Activated naive CD4-positive, alpha-beta T cell treated with anti-CD3 and anti-CD28 coated beads, Interleukin-2, amount 50 U/mL, for 24 hours (primary cell): ENCODE data around the gene MAPKAP1.

Experiments
- H3K27ac Mint-ChIP-seq: one replicate; pipeline ENCODE4 v1.8.0; 2021; ENCODE audit warnings: mild to moderate bottlenecking, mixed read lengths
- H3K27me3 Mint-ChIP-seq: one replicate; pipeline ENCODE4 v1.8.0; 2021; ENCODE audit warnings: mixed read lengths
- H3K36me3 Mint-ChIP-seq: one replicate; pipeline ENCODE4 v1.8.0; 2021; ENCODE audit warnings: mixed read lengths
- H3K4me1 Mint-ChIP-seq: one replicate; pipeline ENCODE4 v1.8.0; 2021; ENCODE audit warnings: mixed read lengths
- H3K4me3 Mint-ChIP-seq: one replicate; pipeline ENCODE4 v1.8.0; 2021; ENCODE audit warnings: mild to moderate bottlenecking, mixed read lengths
- H3K9me3 Mint-ChIP-seq: one replicate; pipeline ENCODE4 v1.8.0; 2021; ENCODE audit warnings: mixed read lengths

MAPKAP1 gene

DNA sequence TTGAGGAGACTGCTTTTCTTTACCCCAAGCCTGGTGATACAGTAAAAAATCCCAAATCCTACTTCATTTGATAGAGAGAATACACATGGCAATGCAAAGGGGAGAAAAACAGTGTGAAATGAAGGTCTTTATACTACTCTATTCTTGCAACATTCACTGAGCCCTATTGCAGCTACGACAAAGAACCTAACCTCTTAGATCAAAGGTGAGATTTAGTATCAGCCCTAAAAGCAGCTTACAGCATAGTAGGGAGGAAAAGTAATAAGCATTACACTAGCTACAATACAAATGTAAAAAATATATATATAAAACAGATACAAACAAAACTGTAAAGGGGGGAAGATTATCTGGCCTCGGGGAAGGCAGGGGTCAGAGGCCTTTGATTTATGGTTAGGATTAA is 147.1 kb downstream of the MAPKAP1 start:
- Mint-ChIP-seq H3K36me3 (peaks cover 6% of the 10 kb centered on the region), H3K4me3 (no peak overlapping the region), H3K9me3 (no peaks in the 10 kb centered on the region), H3K4me1 (peaks cover 19% of the 10 kb centered on the region), H3K27me3 (no peaks in the 10 kb centered on the region), H3K27ac (peak overlapping the region; percentile 66)

DNA sequence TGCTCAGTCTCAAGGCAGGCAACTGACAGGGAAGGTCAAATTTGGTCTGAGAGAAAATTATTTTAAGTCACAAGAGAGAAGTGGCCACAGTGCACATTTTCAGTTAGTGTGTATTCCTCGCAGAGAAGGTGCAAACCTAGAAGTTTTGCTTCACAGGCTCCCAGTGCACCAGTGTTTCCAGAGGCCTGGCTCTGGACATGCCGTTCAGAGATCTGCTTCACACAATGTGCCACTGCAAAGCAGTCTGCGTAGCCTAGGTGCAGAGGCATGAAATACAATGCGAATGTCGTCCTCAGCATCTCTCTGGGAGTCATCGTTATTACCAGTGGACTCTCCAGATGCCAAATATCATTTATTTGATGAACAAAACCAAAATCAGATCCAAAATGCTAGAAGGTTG is 147.8 kb downstream of the MAPKAP1 start:
- Mint-ChIP-seq H3K4me3 (no peak overlapping the region), H3K4me1 (peaks cover 13% of the 10 kb centered on the region), H3K36me3 (peaks cover 6% of the 10 kb centered on the region), H3K27ac (no peak overlapping the region), H3K9me3 (no peaks in the 10 kb centered on the region), H3K27me3 (no peaks in the 10 kb centered on the region)

DNA sequence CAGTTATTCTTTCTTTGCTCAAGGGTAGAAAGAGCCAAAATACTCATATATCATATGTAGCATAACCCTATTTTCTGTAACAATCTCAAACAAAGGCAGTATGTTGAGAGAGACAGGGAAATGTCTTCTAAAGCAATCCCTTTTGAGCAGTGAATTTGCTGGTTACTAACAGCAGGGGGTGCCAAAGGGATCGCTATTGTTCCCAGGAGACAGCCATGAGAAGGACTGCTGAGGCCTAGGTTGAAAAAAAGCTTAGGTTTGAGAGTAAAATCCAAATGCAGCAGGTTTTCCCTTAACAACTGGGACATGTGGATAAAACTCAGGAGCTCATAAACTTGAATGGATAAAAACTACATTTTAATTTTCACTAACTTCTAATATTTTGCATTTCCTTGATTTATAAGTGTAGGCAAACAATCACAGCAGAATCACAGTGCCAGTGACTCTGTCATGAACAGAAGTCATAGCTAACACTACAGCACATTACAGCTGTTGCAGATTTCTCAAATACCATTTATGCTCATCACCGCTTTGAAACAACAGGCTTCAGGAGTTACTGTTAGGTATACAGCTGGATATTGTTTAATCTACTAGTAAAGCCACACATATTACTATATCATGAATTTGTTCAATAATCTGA is 148.4 kb downstream of the MAPKAP1 start:
- Mint-ChIP-seq H3K4me3 (no peak overlapping the region), H3K27me3 (no peaks in the 10 kb centered on the region), H3K36me3 (peaks cover 6% of the 10 kb centered on the region), H3K9me3 (no peaks in the 10 kb centered on the region), H3K27ac (no peak overlapping the region), H3K4me1 (peaks cover 13% of the 10 kb centered on the region)

DNA sequence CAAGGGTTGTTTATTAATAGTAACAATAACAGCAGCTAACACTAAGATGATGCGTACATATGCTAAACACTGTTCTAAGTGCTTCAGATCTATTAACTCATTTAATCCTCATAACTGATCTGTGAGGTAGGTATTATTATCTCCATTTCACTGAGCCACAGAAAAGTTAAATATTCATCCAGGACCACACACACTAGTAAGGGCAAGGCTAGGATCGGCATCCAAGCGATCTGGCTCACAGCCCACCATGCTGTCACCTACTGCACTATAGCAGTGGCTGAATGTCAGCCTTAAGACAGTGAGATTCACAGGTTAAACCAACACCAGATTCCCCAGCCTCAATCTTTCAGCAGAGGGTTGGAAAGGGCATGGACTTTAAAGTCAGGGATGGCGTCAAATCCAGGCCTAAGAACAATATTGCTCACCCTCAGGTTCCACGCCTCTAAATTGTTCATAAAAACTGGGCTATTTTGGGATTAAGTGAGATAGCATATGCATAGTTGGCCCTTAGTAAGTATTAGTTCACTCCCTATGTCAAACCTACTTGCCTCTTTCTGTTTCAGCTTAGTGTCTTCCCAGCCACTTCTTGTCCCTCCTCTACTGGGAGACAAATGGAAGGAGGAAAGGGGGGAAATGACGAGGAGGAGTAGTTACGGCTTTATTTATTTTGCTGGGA is 150.8 kb downstream of the MAPKAP1 start:
- Mint-ChIP-seq H3K4me3 (no peak overlapping the region), H3K9me3 (no peaks in the 10 kb centered on the region), H3K27me3 (no peaks in the 10 kb centered on the region), H3K27ac (no peak overlapping the region), H3K4me1 (peaks cover under 1% of the 10 kb centered on the region), H3K36me3 (peaks cover 6% of the 10 kb centered on the region)

DNA sequence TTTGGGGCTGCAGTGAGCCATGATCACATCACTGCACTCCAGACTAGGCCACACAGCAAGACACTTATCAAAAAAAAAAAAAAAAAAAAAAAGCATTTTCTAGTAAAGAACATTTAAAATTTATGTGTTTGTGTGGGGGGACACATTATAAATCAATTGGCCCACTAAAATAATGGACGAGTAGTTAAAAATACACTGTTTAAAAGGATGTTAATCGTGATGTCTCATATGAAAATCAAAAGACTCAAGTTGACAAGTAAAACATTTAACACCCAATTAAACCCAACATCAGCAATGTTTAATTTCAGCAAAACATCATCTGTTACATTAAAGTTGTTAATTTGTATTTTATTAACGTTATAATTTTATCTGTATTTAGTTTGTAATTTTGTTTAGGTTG is 152.3 kb downstream of the MAPKAP1 start:
- Mint-ChIP-seq H3K27ac (no peak overlapping the region), H3K9me3 (no peaks in the 10 kb centered on the region), H3K27me3 (no peaks in the 10 kb centered on the region), H3K4me3 (no peak overlapping the region), H3K36me3 (peaks cover 8% of the 10 kb centered on the region), H3K4me1 (peaks cover 3% of the 10 kb centered on the region)

DNA sequence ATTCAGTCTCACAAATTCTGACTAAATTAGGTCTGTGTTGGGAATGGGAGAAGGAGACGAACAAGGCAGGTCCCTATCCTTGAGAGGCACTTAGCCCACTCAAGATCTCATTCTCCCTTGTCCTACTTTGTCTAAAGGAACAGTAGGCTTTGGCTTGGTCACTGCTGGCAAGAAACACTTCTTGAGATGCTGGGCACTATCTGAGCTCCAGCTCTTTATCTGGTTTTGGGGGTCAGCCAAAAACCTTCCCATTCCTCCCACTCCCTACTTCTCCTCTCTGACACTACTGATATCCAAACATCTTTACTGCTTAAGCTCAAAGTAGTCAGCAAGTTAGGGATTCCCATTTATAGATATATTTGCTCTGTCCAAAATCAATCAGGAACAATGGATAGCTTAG is 155.2 kb downstream of the MAPKAP1 start:
- Mint-ChIP-seq H3K4me3 (no peak overlapping the region), H3K4me1 (peaks cover 3% of the 10 kb centered on the region), H3K27me3 (no peaks in the 10 kb centered on the region), H3K36me3 (peaks cover 6% of the 10 kb centered on the region), H3K9me3 (no peaks in the 10 kb centered on the region), H3K27ac (no peak overlapping the region)

DNA sequence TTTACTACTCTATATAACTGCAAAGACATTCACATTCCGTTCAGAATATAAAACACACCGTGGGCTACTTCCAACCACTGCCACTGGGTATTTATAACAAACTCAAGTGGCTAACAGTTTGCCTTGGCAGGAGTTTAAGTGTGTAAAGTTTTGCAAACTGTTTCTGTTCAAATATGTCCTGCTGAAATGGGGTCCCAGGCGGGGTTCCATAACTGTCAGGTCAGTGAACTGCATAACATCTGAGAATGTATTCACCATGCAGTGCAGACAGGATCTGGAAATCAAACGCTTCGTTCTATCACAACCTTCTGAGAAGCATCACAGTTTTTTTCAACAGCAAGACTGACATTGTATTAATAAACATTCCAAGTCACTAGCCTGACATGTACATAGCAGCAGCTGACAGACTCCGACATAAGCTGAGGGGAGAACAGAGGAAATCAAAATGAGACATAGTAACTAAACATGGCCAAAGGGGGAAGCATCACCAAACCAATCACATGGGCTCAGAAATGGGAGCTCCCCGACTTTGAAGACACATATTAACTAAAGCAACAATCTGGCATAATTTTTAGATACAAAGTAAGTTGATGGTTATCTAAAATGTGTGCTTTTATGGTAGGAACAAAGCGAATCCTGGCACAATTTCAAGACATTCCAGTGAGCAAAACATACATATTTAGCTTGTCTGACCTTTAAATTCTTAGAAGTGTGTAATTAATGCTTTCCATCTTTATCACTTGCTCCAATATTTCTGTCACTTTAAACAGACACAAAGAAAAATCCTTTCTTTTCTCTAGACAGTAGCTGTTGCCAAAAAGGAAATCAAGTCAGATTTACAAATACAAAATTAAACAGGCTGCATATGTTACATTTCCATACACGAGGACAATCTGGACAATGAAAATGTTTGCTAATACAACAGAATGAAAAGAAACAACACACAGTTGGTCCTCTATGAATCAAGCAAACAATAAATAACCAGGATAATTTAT is 156.8 kb downstream of the MAPKAP1 start:
- Mint-ChIP-seq H3K4me3 (no peak overlapping the region), H3K27ac (no peak overlapping the region), H3K27me3 (no peaks in the 10 kb centered on the region)

DNA sequence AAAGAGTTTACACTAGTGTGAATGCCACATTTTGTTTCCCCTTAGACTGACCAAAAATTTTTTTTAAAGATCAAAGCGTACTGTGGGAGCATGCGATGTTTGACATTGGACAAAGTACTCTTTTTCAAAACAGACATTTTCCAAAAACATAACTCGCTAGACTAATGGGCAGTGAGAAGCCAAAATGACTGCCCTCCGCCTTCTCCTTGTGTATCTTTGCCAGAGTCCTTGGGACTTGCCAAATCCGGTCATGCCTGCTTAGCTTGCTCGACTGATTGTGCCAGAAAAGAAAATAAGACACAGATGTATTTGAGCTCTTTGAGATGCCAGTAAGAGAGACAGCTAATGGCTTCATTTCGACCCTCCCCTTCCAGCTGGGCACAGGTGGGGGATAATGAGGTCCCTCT is 157.5 kb downstream of the MAPKAP1 start:
- Mint-ChIP-seq H3K36me3 (peaks cover 6% of the 10 kb centered on the region), H3K4me1 (peaks cover 3% of the 10 kb centered on the region), H3K4me3 (no peak overlapping the region), H3K27ac (no peak overlapping the region), H3K9me3 (no peaks in the 10 kb centered on the region), H3K27me3 (no peaks in the 10 kb centered on the region)

More for the DNA sequence above, 156.8 kb downstream of the MAPKAP1 start:
- H3K4me1 Mint-ChIP-seq: peaks cover 3% of the 10 kb centered on the region
- peaks cover 6% of the 10 kb centered on the region for H3K36me3 Mint-ChIP-seq
- H3K9me3 Mint-ChIP-seq: no peaks in the 10 kb centered on the region

DNA sequence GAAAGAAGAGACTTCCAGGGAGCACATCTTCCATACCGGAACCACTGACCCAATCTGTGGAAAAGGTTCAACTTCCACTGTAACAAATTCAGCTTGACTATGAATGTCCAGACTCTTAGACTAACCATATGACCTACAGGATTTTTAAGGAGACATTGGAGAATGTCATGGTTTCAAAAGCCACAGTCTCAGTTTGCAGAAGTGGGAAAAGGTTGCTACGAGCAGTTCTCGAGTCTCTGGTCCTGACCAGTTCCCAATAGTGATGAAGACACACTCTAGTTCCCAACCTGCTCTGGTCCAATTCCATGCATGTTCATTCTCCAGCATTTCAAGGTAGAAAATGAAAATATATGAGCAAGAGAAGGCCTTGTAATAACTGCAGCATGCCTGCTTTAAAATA is 158.0 kb downstream of the MAPKAP1 start:
- Mint-ChIP-seq H3K9me3 (no peaks in the 10 kb centered on the region), H3K4me3 (no peak overlapping the region), H3K27me3 (no peaks in the 10 kb centered on the region), H3K27ac (no peak overlapping the region), H3K4me1 (peaks cover 3% of the 10 kb centered on the region), H3K36me3 (peaks cover 6% of the 10 kb centered on the region)

DNA sequence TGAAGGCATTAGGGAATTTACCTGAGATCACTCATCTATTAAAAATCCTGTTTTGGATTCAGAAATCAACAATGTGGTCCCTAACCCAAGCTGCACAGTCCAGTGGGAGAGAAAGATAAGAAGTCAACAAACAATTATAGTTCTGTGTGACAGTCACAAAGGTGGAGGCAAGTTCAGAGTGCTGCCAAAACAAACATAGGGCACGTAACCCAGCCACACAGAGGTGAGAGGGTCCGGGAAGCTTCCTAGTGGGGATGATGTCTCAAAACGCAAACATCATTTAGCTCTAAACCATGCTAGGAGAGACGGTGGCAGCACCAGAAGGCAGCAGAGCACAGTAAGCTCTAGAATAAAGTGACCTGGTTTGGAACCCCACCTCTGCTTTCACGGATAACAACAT is 158.9 kb downstream of the MAPKAP1 start:
- Mint-ChIP-seq H3K4me1 (peaks cover 3% of the 10 kb centered on the region), H3K9me3 (no peaks in the 10 kb centered on the region), H3K4me3 (no peak overlapping the region), H3K36me3 (peaks cover 6% of the 10 kb centered on the region), H3K27ac (no peak overlapping the region), H3K27me3 (no peaks in the 10 kb centered on the region)

DNA sequence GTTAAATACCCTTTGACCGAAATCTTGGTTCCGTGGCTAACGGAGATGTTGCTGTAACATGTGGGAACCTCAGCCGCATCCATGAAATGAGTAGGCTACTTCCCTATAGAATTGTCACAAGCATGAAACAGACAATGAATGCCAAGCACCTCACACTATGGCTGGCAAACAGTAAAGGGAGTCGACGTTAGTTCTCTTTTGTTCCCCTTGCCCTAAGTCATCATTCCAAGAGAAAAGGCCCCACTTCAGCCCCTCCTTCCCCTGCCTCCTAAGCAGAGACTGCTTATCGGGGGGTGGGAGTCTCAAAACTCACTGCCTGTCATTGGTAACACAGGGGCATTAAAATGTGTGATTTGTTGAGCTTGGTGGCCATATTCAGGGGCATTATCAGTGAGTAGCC is 159.6 kb downstream of the MAPKAP1 start:
- H3K4me1 Mint-ChIP-seq: peaks cover 3% of the 10 kb centered on the region
- peaks cover 10% of the 10 kb centered on the region for H3K36me3 Mint-ChIP-seq
- H3K27ac Mint-ChIP-seq: no peak overlapping the region
- H3K9me3 Mint-ChIP-seq: no peaks in the 10 kb centered on the region
- H3K27me3 Mint-ChIP-seq: no peaks in the 10 kb centered on the region
- H3K4me3 Mint-ChIP-seq: no peak overlapping the region

DNA sequence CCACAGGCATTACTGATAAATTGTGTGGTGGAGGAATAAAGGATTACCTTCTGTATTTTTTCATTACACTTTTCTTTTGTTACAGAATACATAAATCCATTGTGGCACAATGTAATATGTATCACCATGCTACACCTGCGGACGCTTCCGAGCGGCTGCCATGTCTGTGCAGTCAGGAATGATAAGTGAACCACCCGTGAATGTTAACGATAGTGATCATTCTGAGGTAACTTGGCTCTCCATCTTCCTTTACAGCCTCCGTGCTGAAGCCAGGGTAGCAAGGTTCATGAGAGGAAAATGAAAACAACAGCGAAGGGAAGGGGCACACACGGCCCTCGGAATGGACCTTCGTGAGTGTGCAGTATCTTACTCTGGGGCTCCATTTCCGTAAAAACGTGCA is 161.2 kb downstream of the MAPKAP1 start:
- Mint-ChIP-seq H3K4me3 (no peak overlapping the region), H3K9me3 (no peaks in the 10 kb centered on the region), H3K27me3 (no peaks in the 10 kb centered on the region), H3K36me3 (peaks cover 21% of the 10 kb centered on the region), H3K27ac (no peak overlapping the region), H3K4me1 (peaks cover 6% of the 10 kb centered on the region)

DNA sequence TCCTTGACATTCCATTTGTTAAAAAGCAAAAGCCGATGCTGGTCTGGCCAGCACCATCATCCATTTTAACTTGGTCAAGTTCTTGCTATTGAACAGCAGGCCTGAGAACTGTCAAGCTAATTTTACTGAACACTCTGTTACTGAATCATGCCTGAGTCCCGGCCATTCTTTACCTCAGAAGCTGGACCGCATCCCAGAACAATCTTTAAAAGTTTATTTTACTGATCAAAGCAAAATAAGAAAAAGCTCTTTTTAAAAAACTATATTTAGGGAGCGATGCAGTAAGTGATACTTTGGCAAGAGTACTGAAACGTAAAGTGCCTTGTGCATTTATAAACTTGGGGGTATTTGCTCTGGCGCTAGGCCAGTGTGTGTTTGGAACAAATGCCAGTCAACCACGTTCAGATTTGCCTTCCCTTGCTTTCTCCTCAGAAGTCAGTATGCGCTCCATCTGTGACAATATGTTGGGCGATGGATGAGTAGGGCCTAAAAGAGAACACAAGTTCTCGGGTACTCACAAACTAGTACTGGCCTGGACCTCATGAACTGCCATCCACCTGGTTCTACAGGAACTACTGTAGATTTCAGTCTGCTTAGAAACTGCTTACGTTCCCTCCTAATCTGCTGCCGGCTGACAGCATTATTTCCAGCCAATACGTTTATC is 161.9 kb downstream of the MAPKAP1 start:
- no peak overlapping the region for H3K27ac Mint-ChIP-seq
- H3K27me3 Mint-ChIP-seq: no peaks in the 10 kb centered on the region
- H3K36me3 Mint-ChIP-seq: peaks cover 24% of the 10 kb centered on the region
- no peaks in the 10 kb centered on the region for H3K9me3 Mint-ChIP-seq
- H3K4me1 Mint-ChIP-seq: peaks cover 8% of the 10 kb centered on the region
- H3K4me3 Mint-ChIP-seq: no peak overlapping the region

DNA sequence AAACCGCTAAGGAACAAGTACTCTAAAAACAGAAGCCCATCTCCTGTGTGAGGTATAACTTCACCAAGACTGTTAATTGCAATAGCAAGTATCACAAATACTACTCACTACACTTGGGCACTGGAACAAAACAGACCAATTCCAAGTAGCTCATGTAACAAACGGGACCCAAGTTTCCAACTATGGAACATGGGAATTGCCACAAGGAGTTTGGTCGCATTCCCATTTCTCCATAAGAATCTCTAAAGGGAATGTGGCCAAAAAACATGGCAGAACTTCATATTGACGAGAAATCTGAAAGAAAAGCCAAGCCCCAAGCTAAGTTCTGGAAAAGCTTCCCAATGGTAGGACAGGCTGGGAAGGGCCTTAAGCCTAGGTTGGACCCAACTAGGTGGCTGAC is 162.5 kb downstream of the MAPKAP1 start:
- H3K9me3 Mint-ChIP-seq: no peaks in the 10 kb centered on the region
- H3K27ac Mint-ChIP-seq: no peak overlapping the region
- H3K27me3 Mint-ChIP-seq: no peaks in the 10 kb centered on the region
- H3K4me1 Mint-ChIP-seq: peaks cover 5% of the 10 kb centered on the region
- peaks cover 20% of the 10 kb centered on the region for H3K36me3 Mint-ChIP-seq
- no peak overlapping the region for H3K4me3 Mint-ChIP-seq

DNA sequence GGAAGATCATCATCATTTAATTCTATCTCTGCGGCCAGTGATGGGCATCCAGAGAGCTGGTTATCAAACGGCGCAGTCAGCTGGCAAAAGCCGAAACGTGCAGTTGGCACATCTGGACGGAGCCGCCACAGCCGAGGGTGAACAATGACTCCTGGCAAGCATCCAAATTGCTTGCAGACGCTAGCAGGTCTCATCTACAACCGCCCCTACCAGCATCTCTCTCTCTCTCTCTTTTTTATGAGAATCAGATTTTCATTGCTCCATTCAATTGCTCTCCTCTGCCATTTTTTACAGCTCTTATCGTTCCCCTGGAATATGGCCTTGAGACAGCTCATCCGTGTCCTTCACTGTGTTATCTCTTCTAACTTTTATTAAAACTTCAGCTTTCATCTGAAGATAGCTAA is 165.2 kb downstream of the MAPKAP1 start:
- H3K27ac Mint-ChIP-seq: no peak overlapping the region
- peaks cover 23% of the 10 kb centered on the region for H3K36me3 Mint-ChIP-seq
- peaks cover 5% of the 10 kb centered on the region for H3K4me1 Mint-ChIP-seq
- no peaks in the 10 kb centered on the region for H3K27me3 Mint-ChIP-seq
- no peaks in the 10 kb centered on the region for H3K9me3 Mint-ChIP-seq
- no peak overlapping the region for H3K4me3 Mint-ChIP-seq
